Measurements from ENCODE around the gene RUBCNL. TPM values are rescaled to one million over a fixed set of nuclear protein-coding genes. Genes with fewer than 3 reads are reported as not detected.
A peak's percentile ranks its signal among the peaks of the same experiment; 100 is the strongest.

RUBCNL gene
- polyA plus RNA-seq, 12 donors, result 1.9 to 5.5 (median 2.6) TPM; not detected in 2

DNA sequence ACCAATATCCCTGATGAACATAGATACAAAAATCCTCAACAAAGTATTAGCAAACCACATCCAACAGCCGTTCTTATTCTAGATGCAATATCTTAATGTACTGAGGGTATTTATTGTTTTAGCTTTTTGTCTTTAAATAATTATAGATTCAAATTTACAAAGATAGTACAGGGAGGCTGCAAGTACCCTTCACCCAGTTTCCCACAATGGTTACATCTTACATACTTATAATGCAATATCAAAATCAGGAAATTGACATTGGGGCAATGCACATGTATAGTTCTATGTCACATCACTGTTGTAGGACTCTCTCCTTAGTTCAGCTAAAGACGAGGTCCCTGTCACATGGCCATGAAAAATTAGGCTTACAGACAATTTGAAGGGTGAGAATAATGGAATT, 75.8 kb downstream of the RUBCNL start:
- DNase-seq, result no peak

DNA sequence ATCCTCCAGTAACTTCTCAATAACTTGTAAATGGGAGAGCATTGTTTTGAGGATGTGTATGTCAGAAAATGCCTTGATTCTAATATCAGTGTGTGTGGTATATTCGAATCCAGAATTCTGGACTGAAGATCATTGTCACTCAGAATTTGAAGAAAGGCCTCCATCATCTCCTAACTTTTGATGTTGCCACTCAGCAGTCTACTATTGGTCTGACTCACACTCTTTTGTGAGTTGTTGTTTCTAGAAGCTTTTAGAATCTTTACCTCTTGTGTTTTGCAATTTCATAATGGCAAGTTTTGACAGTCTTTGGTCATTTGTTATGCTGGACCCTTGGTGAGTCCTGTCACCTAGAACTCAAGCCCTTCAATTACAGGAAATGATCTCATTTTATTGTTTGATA, 77.0 kb downstream of the RUBCNL start:
- DNase-seq, result no peak

DNA sequence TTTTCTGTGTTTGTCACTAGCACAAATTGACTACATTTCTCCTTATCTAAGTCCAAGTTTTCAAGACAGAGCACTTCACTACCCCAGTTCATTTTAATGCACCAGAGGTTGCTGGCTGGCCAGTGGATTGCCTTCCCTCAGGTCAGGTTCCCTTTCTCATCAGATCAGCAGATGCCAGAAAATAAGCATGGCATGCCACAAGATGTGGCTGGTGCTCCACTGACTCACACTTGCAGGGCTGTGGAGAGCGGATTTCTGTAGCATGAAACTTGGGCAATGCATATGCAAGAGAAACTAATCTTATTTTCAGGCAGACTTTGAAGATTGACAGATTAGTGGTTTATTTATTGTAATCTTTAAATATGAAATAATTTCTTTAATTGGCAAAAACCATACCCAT, 79.5 kb downstream of the RUBCNL start:
- DNase-seq, result no peak

DNA sequence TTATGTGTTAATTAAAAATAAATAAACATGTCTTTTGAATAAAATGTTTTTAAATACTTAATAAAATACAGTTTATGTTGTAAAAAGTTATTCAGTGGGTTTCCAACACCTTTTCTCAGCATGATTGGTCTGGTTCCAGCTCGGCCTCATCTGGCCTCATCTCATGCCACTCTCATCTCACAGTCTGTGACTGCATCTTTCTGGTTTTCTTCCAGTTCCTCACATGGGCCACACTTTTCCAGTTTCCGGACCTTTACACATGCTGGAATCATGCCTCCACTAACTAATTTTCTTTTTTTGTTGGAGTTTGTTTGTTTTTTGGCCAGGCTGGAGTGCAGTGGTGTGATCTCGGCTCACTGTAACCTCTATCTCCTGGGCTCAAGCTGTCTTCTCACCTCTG, 82.5 kb downstream of the RUBCNL start:
- no peak for DNase-seq

DNA sequence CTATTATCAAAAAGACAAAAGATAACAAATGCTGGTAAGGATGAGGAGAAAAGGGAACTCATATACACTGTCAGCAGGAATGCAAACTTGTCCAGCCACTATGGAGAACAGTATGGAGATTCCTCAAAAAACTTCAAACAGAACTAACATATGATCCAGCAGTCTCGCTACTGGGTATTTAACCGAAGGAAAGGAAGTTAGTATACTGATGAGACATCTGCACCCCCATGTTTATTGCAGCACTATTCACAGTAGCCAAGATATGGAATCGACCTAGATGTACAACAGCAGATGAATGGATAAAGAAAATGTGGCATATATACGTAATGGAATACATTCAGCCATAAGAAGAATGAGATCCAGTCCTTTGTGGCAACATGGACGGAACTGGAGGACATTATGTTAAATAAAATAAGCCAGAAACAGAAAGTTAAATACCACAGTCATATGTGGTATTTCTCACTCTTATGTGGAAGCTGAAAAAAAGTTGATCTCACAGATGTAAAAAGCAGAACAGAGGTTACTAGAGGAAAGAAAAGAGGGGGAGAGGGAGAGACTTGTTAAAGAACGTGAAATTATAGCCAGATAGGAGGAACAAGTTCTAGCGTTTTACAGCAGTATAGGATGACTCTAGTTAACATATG, 83.2 kb downstream of the RUBCNL start:
- DNase-seq, result no peak

DNA sequence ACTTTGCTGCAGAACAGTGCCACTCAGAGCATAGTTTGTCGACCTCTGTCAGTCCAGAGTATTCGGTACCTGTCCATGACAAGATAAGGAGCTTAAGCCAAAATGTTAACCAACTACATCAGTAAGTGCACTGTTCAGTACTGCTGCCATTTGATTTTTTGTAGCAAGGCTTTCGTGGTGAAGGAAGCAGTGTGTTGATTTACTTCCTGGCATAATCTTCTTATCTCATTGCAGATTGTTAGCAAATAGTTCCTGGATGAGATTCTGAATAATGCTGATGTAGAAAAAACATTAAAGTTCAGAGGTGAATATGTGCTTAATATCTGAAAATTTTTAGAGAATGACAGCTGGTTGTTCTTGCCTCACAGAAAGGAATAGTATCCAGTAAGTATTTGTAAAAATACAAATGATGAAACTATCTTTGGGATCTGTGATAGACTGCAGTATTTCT, 89.7 kb downstream of the RUBCNL start:
- no peak for DNase-seq

DNA sequence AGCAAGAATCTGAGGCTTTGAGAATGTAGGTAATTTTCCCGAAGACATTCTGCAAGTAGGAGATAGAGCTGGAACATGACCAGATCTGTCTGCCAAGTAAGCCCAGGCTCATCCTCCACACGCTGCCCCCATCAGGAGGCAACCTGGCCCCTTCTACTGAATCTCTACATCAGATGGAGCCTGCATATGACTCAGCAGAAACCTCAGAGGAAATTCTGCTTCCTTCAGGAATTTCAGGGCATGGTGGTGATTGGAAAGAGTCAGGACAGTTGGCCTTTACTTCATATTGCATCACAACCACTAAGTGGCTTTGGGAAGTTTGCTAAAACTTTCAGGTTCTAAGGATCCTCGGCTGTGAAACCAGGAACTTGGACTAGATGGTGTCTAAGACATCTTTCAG, 90.1 kb downstream of the RUBCNL start:
- no peak for DNase-seq

DNA sequence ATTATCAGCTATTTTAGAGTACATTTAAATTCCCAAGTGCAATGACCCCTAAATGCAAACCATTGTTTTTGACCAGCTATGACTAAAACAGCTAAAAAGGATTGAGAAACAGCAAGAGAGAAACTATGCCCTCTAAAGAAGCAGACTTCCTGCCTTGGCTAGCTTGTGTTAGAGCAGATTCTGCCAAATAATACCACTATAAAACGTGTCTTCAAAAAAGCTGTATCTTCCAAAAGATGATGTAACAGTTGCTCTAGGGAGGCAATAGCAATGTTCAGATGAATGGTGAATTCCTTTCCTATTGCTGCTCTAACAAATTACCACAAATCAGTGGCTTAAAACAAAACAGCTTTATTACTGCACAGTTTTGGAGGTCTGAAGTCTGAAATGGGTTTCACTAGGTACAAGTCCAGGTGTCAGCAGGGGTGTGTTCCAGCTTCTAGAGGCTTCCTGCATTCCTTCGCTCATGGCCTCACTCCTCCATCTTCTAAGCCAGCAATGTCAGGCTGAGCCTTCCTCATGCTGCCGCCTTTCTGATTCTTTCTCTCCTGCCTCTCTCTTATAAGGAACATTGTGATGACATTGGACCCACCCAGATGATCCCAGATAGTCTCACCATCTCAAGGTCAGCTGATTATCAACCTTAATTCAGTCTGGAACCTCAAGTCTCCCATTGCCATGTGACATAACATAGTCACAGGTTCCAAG, 90.8 kb downstream of the RUBCNL start:
- DNase-seq, result peak; percentile 6

DNA sequence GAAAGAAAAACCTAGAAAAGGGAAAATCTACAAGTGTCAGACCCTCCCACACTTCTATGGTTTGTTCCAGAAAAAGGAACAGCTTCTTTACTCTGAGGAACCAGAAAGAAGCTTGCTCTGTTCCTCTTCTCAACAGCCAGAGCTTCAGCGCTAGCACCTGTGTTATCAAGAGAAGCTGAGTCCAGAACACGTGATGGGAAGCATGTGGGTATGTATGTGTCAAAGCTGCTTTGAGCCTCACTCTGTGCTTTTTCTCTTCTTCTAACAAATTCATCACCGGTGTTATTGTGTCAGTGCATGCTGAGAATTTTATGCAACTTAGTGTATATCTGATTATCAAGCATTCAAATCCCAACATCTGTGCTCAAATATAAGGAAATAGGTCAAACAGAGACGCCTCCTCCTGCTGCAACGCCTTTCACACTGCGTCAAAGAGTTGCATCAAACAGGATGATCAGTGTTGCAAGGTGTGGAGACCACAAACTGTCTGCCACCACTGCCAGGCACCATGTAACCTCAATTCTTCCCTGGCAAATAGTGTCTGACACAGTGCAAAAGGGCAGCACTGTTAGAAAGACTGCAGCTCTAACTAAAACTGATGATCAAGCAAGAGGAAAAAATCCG, 91.4 kb downstream of the RUBCNL start:
- DNase-seq, result peak; percentile 10

DNA sequence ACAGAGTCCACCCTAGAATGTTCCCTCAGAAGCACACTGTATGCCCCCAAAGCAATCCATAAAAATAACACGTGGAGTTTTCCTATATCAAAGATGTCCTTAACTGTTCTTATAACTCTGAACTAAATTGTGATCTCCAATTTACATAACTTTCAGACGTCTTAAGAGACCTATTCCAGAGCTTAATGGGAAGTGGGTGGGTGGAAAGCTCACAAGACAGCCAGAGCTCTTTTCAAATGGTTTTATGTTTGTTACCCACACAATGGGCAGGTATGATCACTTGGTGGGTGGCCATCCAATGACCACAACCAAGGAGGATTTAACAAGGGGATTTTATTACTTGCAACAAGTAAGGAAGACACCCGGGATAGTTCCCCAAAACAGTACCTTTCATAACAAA, 93.6 kb downstream of the RUBCNL start:
- no peak for DNase-seq

Other genes with a start within 250 kb of the RUBCNL start
- gene LCP1, start 205.1 kb downstream of the RUBCNL start, polyA plus RNA-seq (ENCODE audit: insufficient read length in 12 of 12), result 10 to 100 TPM in 6 of 12 donors, 1 to 10 TPM in 5, not detected in 1; 8.2 to 57.8 (median 10.9) TPM
- gene LRRC63, start 175.3 kb downstream of the RUBCNL start, polyA plus RNA-seq (ENCODE audit: insufficient read length in 12 of 12), result under 1 TPM in 6 of 12 donors, not detected in 6; 0.08 to 0.18 (median 0.10) TPM
- 10 to 100 TPM in 11 of 12 donors, not detected in 1; 18.6 to 29.3 (median 22.8) TPM for gene LRCH1, start 165.9 kb upstream of the RUBCNL start, polyA plus RNA-seq (ENCODE audit: insufficient read length in 12 of 12)